Liver (tissue), 9 donors: ENCODE data around the gene CCDC154. TPM values are rescaled to one million over a fixed set of nuclear protein-coding genes. Genes with fewer than 3 reads are reported as not detected.

Experiments used
- DNase-seq: peaks from one replicate; pipeline ENCODE4 v3.0.0-alpha.2; 2017; ENCODE audit warnings: low spot score
- H3K27ac ChIP-seq, 2 donors: one replicate each; pipeline ENCODE4 v1.7.0; 2013; ENCODE audit warnings: inconsistent platforms in 2 of 2, low read length in 2 of 2, control low read depth in 1 of 2, low read depth in 1 of 2, mild to moderate bottlenecking in 1 of 2
- H3K27me3 ChIP-seq, 4 donors: one replicate each; pipeline versions ENCODE4 v1.6.1 to v1.7.0; 2013; ENCODE audit warnings: low read length in 3 of 4, inconsistent platforms in 1 of 4, mild to moderate bottlenecking in 1 of 4, moderate library complexity in 1 of 4; ENCODE audit not compliant: control insufficient read depth in 4 of 4, insufficient read depth in 4 of 4
- H3K36me3 ChIP-seq, 4 donors: one replicate each; pipeline versions ENCODE4 v1.6.1 to v1.7.0; 2013; ENCODE audit warnings: low read length in 3 of 4, mild to moderate bottlenecking in 3 of 4, low read depth in 1 of 4, moderate library complexity in 1 of 4; ENCODE audit not compliant: control insufficient read depth in 4 of 4, insufficient read depth in 3 of 4
- H3K4me1 ChIP-seq, 4 donors: one replicate each; pipeline versions ENCODE4 v1.6.1 to v1.7.0; 2013; ENCODE audit warnings: low read length in 3 of 4, mild to moderate bottlenecking in 3 of 4, moderate library complexity in 1 of 4; ENCODE audit not compliant: control insufficient read depth in 4 of 4, insufficient read depth in 4 of 4
- H3K4me3 ChIP-seq, 3 donors: one replicate each; pipeline versions ENCODE4 v1.6.1 to v1.7.0; 2013; ENCODE audit warnings: low read length in 3 of 3, control low read depth in 1 of 3, low read depth in 1 of 3, mild to moderate bottlenecking in 1 of 3
- H3K9ac ChIP-seq, 2 donors: one replicate each; pipeline ENCODE4 v1.7.0; 2013; ENCODE audit warnings: low read length in 2 of 2, mild to moderate bottlenecking in 2 of 2, moderate library complexity in 2 of 2, control low read depth in 1 of 2, low read depth in 1 of 2
- H3K9me3 ChIP-seq, 4 donors: one replicate each; pipeline versions ENCODE4 v1.6.1 to v1.7.0; 2013; ENCODE audit warnings: low read length in 3 of 4; ENCODE audit not compliant: control insufficient read depth in 4 of 4
- EGR1 ChIP-seq, 2 donors: IDR thresholded peaks; 2 replicates each; pipeline ENCODE4 v1.6.1; 2016 to 2018; ENCODE audit warnings: antibody characterized with exemption in 2 of 2, low read depth in 2 of 2
- FOXA1 ChIP-seq: IDR thresholded peaks from 2 replicates; pipeline ENCODE4 v1.6.1; 2016; ENCODE audit warnings: antibody characterized with exemption
- FOXA2 ChIP-seq: IDR thresholded peaks from 2 replicates; pipeline ENCODE4 v1.6.1; 2016; ENCODE audit warnings: antibody characterized with exemption
- GABPA ChIP-seq, 2 donors: IDR thresholded peaks in 1 of 2; conservative IDR thresholded peaks in 1 of 2; 2 replicates each; pipeline ENCODE4 v1.6.1; 2016; ENCODE audit warnings: antibody characterized with exemption in 2 of 2, mild to moderate bottlenecking in 1 of 2, moderate library complexity in 1 of 2
- HNF4A ChIP-seq, 2 donors: conservative IDR thresholded peaks; 2 replicates each; pipeline ENCODE4 v1.6.1; 2016; ENCODE audit warnings: antibody characterized with exemption in 2 of 2, mild to moderate bottlenecking in 2 of 2
- HNF4G ChIP-seq: IDR thresholded peaks from 2 replicates; pipeline ENCODE4 v1.6.1; 2016; ENCODE audit warnings: antibody characterized with exemption
- NR2F2 ChIP-seq: IDR thresholded peaks from 2 replicates; pipeline ENCODE4 v1.6.1; 2016; ENCODE audit warnings: antibody characterized with exemption
- RAD21 ChIP-seq, 2 donors: IDR thresholded peaks; 2 replicates each; pipeline ENCODE4 v1.6.1; 2016; ENCODE audit warnings: antibody characterized with exemption in 2 of 2, mild to moderate bottlenecking in 2 of 2
- RXRA ChIP-seq, 2 donors: IDR thresholded peaks; 2 replicates each; pipeline ENCODE4 v1.6.1; 2017 to 2018; ENCODE audit warnings: antibody characterized with exemption in 2 of 2, mild to moderate bottlenecking in 1 of 2
- SP1 ChIP-seq: IDR thresholded peaks from 2 replicates; pipeline ENCODE4 v1.6.1; 2018; ENCODE audit warnings: antibody characterized with exemption, mild to moderate bottlenecking
- TAF1 ChIP-seq: conservative IDR thresholded peaks from 2 replicates; pipeline ENCODE4 v1.6.1; 2016; ENCODE audit warnings: antibody characterized with exemption, mild to moderate bottlenecking
- YY1 ChIP-seq: IDR thresholded peaks from 2 replicates; pipeline ENCODE4 v1.6.1; 2016; ENCODE audit warnings: antibody characterized with exemption, mild to moderate bottlenecking
- WGBS: extraction: QIAGEN DNeasy Blood & Tissue Kit; methylation state at CpG from one replicate; pipeline ENCODE4 v1.1.7; 2013; 5-methylcytosine and 5-hydroxymethylcytosine counted together
- polyA plus RNA-seq, 2 donors: library from polyadenylated mRNA; stranded (reverse) in 1 of 2; unstranded in 1 of 2; fragments of 200-250 nt in 1 of 2; fragments of >200 nt in 1 of 2; fragmentation: Nextera tagmentation in 1 of 2; extraction: Ambion mirVana in 1 of 2; gene quantifications; one replicate each; pipeline versions ENCODE4 v1.2.1 to v1.2.3, GENCODE V29; 2013 to 2015
- total RNA-seq, 2 donors: library from RNA; depleted of rRNA; stranded (reverse); fragments of >200 nt; gene quantifications; one replicate each; pipeline ENCODE4 v1.2.3, GENCODE V29; 2014
- TF ChIP-seq, protein P1 (sequence below): fragments of 150-350 bp; IDR thresholded peaks from 2 replicates; pipeline ENCODE4 v1.5.1; 2017; ENCODE audit warnings: improper control_type of control experiment, low read depth, low read length; ENCODE audit not compliant: missing input control
- TF ChIP-seq, protein P2 (sequence below): IDR thresholded peaks from 2 replicates; pipeline ENCODE4 v1.6.1; 2016; ENCODE audit warnings: antibody characterized with exemption, mild to moderate bottlenecking
- TF ChIP-seq, protein P3 (sequence below): IDR thresholded peaks from 2 replicates; pipeline ENCODE4 v1.6.1; 2016; ENCODE audit warnings: antibody characterized with exemption
- donor health status: healthy.
- donor health status: healthy.
- donor health status: healthy.
- donor health status: healthy.
- donor health status: healthy.

The CCDC154 gene
- total and polyA plus RNA-seq, 4 donors, result 0.18 to 0.42 (median 0.39) TPM; not detected in 1

DNA sequence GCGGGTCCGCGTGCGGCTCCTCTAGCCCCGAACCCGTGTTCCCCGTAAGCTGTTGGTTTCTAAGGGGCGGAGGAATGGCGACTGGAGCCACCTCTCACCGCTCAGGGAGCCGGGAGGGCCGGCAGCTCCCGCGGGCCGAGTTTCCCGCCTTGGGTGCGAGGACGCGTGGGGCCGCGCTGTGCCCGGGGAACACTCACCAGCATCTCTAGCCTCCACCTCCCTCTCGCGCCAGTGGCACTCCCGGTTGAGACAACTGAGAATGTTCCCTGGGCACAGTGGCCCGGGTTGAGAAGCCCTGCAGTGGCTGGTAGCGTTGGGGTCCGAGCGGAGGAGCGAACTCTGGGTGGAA lies 49.4 kb upstream of the CCDC154 start:
- Histone ChIP-seq H3K27ac (no peak overlapping the region), H3K4me3 (peak overlapping the region; percentile 87 to 92 (median 89)), H3K9ac (peak overlapping the region; percentile 44 to 66), H3K4me1 (peaks cover 9 to 22% (median 16%) of the 10 kb centered on the region in 4 donors), H3K36me3 (peaks cover 0 to 23% (median 13%) of the 10 kb centered on the region in 4 donors), H3K9me3 (no peaks in the 10 kb centered on the region), H3K27me3 (no peaks in the 10 kb centered on the region)
- no peak for DNase-seq
- WGBS, result under 1% methylated on average over 30 of the region's 30 CpGs
- TF ChIP-seq TAF1, result no peak
- TF ChIP-seq, protein P1, sequence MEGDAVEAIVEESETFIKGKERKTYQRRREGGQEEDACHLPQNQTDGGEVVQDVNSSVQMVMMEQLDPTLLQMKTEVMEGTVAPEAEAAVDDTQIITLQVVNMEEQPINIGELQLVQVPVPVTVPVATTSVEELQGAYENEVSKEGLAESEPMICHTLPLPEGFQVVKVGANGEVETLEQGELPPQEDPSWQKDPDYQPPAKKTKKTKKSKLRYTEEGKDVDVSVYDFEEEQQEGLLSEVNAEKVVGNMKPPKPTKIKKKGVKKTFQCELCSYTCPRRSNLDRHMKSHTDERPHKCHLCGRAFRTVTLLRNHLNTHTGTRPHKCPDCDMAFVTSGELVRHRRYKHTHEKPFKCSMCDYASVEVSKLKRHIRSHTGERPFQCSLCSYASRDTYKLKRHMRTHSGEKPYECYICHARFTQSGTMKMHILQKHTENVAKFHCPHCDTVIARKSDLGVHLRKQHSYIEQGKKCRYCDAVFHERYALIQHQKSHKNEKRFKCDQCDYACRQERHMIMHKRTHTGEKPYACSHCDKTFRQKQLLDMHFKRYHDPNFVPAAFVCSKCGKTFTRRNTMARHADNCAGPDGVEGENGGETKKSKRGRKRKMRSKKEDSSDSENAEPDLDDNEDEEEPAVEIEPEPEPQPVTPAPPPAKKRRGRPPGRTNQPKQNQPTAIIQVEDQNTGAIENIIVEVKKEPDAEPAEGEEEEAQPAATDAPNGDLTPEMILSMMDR, result no peak
- no peak for TF ChIP-seq FOXA2
- TF ChIP-seq RAD21 (IDR thresholded peaks at IDR 0.05), result no peak
- TF ChIP-seq HNF4G, result no peak

DNA sequence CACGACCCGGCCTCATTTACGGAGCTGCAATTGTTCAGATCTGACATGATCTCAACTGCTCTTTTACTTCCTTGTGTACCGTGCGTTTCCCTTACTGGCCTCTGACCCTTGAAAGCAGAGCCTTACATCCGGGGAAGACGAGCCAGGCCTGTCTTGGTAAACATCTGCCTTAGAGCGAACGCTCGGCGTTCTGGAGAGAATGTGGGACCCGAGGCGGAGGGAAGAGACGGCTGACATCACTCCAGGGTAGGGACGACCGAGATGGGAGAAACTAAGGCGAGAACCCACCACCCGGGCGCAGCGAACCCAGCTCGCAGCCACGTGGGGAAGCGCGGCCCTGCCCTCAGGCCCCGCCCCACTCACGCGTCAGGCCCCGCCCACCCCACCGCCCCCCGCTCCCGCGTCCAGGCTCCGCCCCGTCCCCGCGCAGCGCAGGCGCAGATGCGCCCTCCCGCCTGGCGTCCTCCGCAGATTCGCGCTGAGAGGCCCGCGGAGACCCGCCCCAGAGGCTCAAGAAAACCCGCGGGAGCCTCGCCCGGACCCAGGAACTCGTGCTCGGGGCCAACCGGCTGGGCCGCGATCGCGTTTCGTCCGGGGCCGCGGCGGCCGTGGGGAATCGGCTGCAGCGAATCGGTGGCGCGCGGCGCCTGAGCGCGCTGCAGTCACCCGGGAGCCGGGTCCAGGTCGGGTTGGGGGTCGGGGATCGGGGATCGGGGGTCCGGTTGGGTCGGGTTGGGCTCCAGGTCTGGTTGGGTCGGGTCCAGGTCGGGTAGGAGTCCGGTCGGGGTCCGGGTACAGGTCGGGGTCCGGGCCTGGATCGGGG lies 48.8 kb upstream of the CCDC154 start, which contains the start of gene TELO2:
TSS of gene TELO2 (plus strand) at position 438 of the 823 bp plus-strand sequence. CDS start 922 bp downstream, outside the sequence.
- H3K36me3 ChIP-seq, result peaks cover 0 to 23% (median 13%) of the 10 kb centered on the region in 4 donors
- peak within 1 kb of the TSS; percentile 87 to 92 (median 89) for H3K4me3 ChIP-seq
- H3K9me3 ChIP-seq, result no peaks in the 10 kb centered on the region
- peaks cover 9 to 22% (median 16%) of the 10 kb centered on the region in 4 donors for H3K4me1 ChIP-seq
- peak within 1 kb of the TSS; percentile 49 to 66 for H3K9ac ChIP-seq
- peak; percentile 93 for DNase-seq
- WGBS, result 1% methylated on average over 89 of the region's 89 CpGs
- H3K27ac ChIP-seq, result peak within 1 kb of the TSS; percentile 52 to 78
- TF ChIP-seq NR2F2 (peak; percentile 90), RXRA (IDR thresholded peaks at IDR 0.05) (peak in 1 of 2 donors; percentile 30), SP1 (peak; percentile 40), HNF4A (conservative IDR thresholded peaks at IDR 0.05) (no peak)
- no peaks in the 10 kb centered on the region for H3K27me3 ChIP-seq

DNA sequence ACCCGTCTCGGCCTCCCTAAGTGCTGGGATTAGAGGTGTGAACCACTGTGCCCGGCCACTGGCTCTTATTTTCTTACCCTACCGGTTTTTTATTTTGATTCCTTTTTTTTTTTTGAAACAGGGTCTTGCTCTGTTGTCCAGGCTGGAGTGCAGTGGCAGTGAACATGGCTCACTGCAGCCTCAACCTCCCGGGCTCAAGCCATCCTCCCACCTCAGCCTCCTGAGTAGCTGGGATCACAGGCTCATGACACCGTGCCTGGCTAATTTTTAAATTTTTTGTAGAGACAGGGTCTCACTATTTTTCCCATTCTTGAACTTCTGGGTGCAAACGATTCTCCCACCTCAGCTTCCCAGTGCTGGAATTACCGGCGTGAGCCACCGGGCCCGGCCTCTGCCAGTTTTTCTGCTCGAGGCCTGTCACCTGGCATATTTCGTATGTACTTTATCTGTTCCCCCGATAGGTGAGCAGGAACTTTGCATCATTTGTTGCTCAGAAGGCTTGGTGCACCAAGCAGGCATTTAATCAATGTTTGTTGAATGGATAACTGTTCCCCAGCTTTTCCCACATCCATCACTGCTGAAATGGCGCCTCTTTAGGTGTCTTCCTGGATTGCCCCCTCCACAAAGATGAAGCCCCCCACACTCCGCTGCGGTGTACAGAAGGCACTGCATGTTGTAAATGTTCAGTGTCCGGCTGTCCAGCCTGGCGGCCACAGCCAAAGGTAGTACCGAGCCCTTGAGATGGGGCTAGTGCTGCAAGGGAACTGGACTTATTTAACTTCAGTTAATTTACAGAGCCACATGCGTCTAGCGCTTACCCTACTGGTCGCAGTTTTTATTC lies 47.9 kb upstream of the CCDC154 start:
- Histone ChIP-seq H3K9me3 (no peaks in the 10 kb centered on the region), H3K27me3 (no peaks in the 10 kb centered on the region), H3K4me1 (peaks cover 9 to 22% (median 16%) of the 10 kb centered on the region in 4 donors), H3K36me3 (peaks cover 0 to 18% (median 12%) of the 10 kb centered on the region in 4 donors), H3K27ac (peak overlapping the region; percentile 52 to 78), H3K9ac (peak overlapping the region; percentile 49 to 65), H3K4me3 (peak overlapping the region; percentile 50 to 87 (median 80))
- DNase-seq, result no peak
- WGBS, result 87% methylated on average over 23 of the region's 23 CpGs
- TF ChIP-seq HNF4A (conservative IDR thresholded peaks at IDR 0.05) (no peak), RAD21 (IDR thresholded peaks at IDR 0.05) (no peak), FOXA1 (no peak), GABPA (IDR thresholded peaks at IDR 0.05 in 1 of 2, conservative IDR thresholded peaks at IDR 0.05 in 1 of 2) (no peak), HNF4G (no peak), FOXA2 (no peak), SP1 (no peak), TAF1 (no peak), EGR1 (IDR thresholded peaks at IDR 0.05; ENCODE audit: low read depth in 2 of 2) (no peak), YY1 (no peak), RXRA (IDR thresholded peaks at IDR 0.05) (no peak)
- TF ChIP-seq, protein P2, sequence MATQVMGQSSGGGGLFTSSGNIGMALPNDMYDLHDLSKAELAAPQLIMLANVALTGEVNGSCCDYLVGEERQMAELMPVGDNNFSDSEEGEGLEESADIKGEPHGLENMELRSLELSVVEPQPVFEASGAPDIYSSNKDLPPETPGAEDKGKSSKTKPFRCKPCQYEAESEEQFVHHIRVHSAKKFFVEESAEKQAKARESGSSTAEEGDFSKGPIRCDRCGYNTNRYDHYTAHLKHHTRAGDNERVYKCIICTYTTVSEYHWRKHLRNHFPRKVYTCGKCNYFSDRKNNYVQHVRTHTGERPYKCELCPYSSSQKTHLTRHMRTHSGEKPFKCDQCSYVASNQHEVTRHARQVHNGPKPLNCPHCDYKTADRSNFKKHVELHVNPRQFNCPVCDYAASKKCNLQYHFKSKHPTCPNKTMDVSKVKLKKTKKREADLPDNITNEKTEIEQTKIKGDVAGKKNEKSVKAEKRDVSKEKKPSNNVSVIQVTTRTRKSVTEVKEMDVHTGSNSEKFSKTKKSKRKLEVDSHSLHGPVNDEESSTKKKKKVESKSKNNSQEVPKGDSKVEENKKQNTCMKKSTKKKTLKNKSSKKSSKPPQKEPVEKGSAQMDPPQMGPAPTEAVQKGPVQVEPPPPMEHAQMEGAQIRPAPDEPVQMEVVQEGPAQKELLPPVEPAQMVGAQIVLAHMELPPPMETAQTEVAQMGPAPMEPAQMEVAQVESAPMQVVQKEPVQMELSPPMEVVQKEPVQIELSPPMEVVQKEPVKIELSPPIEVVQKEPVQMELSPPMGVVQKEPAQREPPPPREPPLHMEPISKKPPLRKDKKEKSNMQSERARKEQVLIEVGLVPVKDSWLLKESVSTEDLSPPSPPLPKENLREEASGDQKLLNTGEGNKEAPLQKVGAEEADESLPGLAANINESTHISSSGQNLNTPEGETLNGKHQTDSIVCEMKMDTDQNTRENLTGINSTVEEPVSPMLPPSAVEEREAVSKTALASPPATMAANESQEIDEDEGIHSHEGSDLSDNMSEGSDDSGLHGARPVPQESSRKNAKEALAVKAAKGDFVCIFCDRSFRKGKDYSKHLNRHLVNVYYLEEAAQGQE, result no peak
- TF ChIP-seq, protein P3, sequence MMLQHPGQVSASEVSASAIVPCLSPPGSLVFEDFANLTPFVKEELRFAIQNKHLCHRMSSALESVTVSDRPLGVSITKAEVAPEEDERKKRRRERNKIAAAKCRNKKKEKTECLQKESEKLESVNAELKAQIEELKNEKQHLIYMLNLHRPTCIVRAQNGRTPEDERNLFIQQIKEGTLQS, result no peak
